ENCODE measurements around the gene GVQW3.

GRCh38 chr11:76348348-76348747 lies 32.8 kb upstream of the GVQW3 start:
- no peak for TF ChIP-seq CTCF (IDR thresholded peaks at IDR 0.05; ENCODE audit: control extremely low read depth in 1 of 3, insufficient read depth in 1 of 3, low read depth in 1 of 3, low read length in 3 of 3)
- TF ChIP-seq KDM1A (IDR thresholded peaks at IDR 0.05; ENCODE audit: borderline replicate concordance, low read length): no peak

Data from H1 (cell line).